22Rv1 (cell line): ENCODE results near the gene PLAAT4.
"Not testable (repeated sequence)": the region's sequence is repeated elsewhere in the genome, so short reads cannot be mapped to it uniquely, and the experiment has no call there.

Source experiments
- H3K27ac ChIP-seq: fragments of 450-650 bp; 2 replicates; pipeline ENCODE4 v1.5.1; 2017
- ZFX ChIP-seq: fragments of 450-650 bp; IDR thresholded peaks from 2 replicates; pipeline ENCODE4 v1.6.1; 2017; ENCODE audit warnings: antibody characterized with exemption, borderline replicate concordance
- TF ChIP-seq, protein P1 (sequence below): fragments of 450-650 bp; IDR thresholded peaks from 2 replicates; pipeline ENCODE4 v1.5.1; 2017; ENCODE audit warnings: mild to moderate bottlenecking

The PLAAT4 gene

DNA sequence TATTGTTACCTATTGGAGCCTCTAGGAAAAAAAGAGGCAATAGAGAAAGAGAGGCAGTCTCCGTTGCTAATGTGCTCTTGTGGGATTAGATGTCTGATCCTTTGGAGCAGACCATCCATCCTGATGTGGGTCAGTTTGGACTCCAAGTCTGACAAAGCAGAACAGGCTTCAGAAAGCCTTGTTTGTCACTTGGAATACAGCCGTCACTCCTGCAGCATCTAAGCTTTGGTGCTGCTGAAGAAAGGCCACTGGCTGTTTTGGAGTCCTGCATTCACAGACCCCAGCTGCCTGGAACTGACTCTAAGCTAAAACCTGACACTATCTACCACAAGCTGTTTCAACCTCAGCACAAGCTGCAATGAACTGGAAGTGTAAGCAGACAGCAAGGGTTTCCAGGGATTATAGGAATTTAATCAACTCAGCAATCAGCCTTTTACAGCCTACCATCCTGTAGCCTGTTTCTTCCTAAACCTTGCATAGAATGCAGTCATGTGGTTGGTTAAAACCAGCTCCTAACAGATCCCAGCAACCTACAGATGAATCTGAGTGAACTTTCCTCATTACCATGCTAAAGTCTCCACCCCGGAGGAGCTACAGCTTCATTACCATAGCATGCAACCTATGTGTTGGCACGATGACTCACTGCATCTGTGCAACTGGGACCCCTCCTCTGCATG, 3.7 kb upstream of the PLAAT4 start:
- TF ChIP-seq, protein P1, sequence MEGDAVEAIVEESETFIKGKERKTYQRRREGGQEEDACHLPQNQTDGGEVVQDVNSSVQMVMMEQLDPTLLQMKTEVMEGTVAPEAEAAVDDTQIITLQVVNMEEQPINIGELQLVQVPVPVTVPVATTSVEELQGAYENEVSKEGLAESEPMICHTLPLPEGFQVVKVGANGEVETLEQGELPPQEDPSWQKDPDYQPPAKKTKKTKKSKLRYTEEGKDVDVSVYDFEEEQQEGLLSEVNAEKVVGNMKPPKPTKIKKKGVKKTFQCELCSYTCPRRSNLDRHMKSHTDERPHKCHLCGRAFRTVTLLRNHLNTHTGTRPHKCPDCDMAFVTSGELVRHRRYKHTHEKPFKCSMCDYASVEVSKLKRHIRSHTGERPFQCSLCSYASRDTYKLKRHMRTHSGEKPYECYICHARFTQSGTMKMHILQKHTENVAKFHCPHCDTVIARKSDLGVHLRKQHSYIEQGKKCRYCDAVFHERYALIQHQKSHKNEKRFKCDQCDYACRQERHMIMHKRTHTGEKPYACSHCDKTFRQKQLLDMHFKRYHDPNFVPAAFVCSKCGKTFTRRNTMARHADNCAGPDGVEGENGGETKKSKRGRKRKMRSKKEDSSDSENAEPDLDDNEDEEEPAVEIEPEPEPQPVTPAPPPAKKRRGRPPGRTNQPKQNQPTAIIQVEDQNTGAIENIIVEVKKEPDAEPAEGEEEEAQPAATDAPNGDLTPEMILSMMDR, result no peak
- no peak overlapping the region for H3K27ac ChIP-seq

DNA sequence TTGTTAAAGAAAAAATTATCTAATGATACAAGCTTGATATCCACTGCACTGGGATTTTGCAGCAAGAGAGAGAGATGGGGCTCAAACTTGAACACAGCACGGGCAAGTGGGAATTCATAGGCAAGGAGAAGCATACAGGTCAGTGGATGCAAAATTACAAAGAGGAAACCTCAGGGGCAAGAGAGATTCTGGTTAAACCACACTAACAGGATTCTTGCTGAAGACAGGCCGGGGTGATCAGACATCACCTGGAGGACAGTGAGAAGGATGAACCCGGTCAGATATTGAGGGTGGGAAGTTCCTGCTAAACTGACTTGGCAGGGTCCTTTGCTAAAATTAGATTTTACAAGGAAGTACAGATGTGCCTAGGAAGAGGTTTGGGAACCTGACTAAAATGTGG, 2.5 kb upstream of the PLAAT4 start:
- TF ChIP-seq, protein P1, result no peak
- TF ChIP-seq ZFX, result no peak
- no peak overlapping the region for H3K27ac ChIP-seq

DNA sequence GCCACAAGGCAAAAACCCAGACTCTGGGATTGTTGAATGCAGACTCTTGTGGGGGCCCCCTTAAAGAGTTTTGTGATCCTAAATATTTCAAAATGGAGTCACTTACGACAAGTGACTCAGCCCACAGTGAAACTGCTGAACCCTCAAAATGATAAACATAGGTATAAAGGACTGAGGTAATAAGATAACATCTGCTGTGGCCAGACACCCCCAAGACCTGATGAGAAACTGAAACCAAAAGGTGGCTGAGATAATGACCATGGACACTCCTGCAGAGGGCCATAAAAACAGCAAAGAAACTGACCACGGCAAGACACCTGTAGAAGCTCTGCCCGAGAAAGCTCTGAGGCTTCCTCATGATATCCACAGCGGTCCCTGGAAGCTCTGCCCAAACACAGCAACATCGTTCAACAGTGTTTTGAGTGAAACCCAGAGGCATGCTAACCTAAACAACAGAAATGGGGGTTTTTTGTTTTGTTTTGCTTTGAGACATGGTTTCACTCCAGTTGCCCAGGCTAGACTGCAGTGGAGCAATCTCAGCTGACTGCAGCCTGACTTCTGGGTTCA, 1.6 kb upstream of the PLAAT4 start:
- TF ChIP-seq, protein P1, result no peak
- no peak for TF ChIP-seq ZFX

DNA sequence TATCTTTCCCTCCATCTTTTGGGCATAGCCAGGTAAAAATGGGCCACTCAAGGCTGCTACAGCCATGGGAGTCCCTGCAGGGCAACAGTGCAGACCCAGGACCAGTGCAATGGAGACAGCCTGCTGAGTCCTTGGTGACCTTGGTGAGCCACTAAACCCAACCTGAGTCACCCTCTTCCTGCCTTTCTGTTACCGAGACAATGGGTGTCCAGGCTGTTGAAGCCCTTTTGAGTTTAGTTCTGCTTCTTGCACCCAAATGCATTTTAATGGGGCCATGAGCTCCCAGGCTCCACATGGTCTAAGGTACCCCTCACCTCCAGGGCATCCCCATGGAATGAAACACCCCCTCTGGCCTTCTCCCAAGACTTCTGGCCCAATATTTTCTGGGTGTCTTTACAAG, 874 bp upstream of the PLAAT4 start:
- H3K27ac ChIP-seq, result no peak overlapping the region
- TF ChIP-seq, protein P1, result no peak
- TF ChIP-seq ZFX, result no peak

More for the DNA sequence above, 1.6 kb upstream of the PLAAT4 start:
- H3K27ac ChIP-seq, result no peak overlapping the region

DNA sequence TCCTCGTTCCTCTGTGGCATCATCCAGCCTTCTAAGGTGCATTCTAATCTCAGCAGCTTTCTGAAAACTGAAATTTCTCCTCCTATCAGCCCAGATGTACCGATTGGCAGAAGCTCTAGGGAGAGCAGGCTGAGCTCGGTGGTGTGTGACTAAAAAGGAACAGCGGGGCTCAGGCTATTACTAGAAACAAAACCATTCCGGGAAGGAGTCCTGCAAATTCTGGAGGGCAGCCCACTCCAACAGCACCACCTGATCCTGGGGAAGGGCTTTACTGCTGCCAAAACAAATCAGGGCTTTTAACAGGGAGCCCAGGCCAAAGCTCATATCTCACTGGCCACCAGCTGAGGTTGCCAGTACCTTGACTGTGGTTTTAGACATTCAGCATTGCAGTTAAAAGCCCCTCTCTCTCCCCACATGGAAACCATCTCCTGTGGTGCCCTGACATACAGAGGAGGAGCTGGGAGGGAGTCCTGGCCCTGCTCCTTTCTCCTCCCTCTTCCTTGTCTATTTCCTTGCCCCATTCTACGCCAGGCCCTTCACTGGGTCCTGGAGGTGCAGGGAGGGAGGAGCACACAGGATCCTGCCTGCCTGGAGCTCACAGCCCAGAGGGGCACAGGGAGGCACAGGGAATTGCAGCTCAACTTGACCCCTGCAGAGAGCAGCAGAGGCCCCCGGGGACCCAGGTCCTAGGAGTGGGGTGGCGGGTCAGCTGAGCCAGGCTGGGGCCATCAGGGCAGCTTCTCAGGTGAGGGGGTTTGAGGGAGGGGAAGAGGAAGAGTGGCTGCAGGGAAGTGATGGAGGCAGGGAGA, 889 bp downstream of the PLAAT4 start:
- H3K27ac ChIP-seq, result no peak overlapping the region
- TF ChIP-seq, protein P1, result no peak
- TF ChIP-seq ZFX, result no peak

DNA sequence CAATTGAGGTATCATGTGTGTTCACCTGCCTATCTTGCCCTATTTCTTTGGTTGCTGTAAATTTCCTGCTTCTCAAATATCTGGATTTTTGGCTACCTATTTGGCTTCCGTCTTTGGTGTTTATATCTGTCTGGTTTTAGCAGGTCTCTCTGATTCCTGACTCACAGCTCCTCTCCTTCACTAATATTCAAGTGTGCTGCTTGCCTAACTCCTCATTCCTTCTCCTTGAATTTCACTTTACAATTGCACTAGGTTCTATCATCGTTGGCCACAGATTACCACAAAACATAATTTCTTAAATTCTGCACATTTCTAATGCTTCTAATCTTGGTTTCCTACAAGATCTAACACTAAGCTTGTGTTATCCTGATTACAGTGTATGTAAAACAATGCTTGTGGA, 5.9 kb downstream of the PLAAT4 start:
- not testable (repeated sequence) for H3K27ac ChIP-seq

DNA sequence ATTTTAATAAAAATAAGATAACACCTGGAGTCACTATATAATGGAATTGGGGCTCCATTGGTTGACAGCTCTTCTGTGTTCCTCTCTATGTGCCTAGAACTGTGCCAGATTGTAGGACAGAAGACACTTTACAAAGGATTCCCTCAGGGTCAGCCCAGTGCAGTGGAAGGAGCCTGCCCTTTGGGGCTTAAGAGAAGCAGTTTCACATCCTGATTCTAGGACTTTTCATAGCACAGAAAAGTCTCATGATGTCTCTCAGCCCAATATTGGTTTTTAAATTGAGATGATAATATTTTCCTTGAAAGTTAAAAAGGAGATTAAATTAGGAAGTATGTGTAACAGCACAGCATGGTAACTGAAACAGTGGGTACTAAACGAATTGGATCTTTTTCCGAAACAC, 7.1 kb downstream of the PLAAT4 start:
- no peak overlapping the region for H3K27ac ChIP-seq
- no peak for TF ChIP-seq ZFX
- TF ChIP-seq, protein P1, result no peak
